GM18868 (cell line): ENCODE data around the gene GRAMD2A.

Source experiments
- ATAC-seq: cut with Tn5 transposase; IDR thresholded peaks from one replicate; pipeline ENCODE4 v1.9.1; 2021; ENCODE audit warnings: mild to moderate bottlenecking, moderate library complexity; ENCODE audit not compliant: unreplicated experiment

Gene GRAMD2A

GRCh38 chr15:72220687-72221086 is 23.1 kb upstream of the GRAMD2A start:
- ATAC-seq = no peak

- ATAC-seq = no peak
Observed at GRCh38 chr15:72217216-72217615, 19.6 kb upstream of the GRAMD2A start.

- no peak for ATAC-seq
Observed at GRCh38 chr15:72216079-72216478, 18.5 kb upstream of the GRAMD2A start.

GRCh38 chr15:72207558-72208085 is 10.0 kb upstream of the GRAMD2A start:
- ATAC-seq = no peak

GRCh38 chr15:72206677-72207000 is 9.1 kb upstream of the GRAMD2A start:
- ATAC-seq = no peak

GRCh38 chr15:72205896-72206676 is 8.5 kb upstream of the GRAMD2A start:
- no peak for ATAC-seq

GRCh38 chr15:72205273-72205672 is 7.7 kb upstream of the GRAMD2A start:
- no peak for ATAC-seq

GRCh38 chr15:72203507-72203837 is 5.9 kb upstream of the GRAMD2A start:
- ATAC-seq = no peak

GRCh38 chr15:72202801-72203506 is 5.4 kb upstream of the GRAMD2A start:
- ATAC-seq = no peak

GRCh38 chr15:72202302-72202701 is 4.7 kb upstream of the GRAMD2A start:
- no peak for ATAC-seq

GRCh38 chr15:72201391-72201921 is 3.9 kb upstream of the GRAMD2A start:
- ATAC-seq = no peak

GRCh38 chr15:72200395-72201237 is 3.0 kb upstream of the GRAMD2A start:
- no peak for ATAC-seq

- ATAC-seq = no peak
Observed at GRCh38 chr15:72199721-72200212, 2.2 kb upstream of the GRAMD2A start.

- ATAC-seq = no peak
Observed at GRCh38 chr15:72199205-72199515, 1.6 kb upstream of the GRAMD2A start.

GRCh38 chr15:72198356-72199204 is 993 bp upstream of the GRAMD2A start:
- ATAC-seq = peak; percentile 3

GRCh38 chr15:72197041-72197459 is 537 bp downstream of the GRAMD2A start:
- ATAC-seq = no peak

GRCh38 chr15:72196409-72197040 is 1.1 kb downstream of the GRAMD2A start:
- ATAC-seq = no peak

GRCh38 chr15:72195101-72195511 is 2.5 kb downstream of the GRAMD2A start:
- ATAC-seq = no peak

- ATAC-seq = no peak
Observed at GRCh38 chr15:72193836-72194396, 3.7 kb downstream of the GRAMD2A start.
